HG02981 (cell line): Measurements from ENCODE around the gene NOC4L.
"Not testable (repeated sequence)": the region's sequence is repeated elsewhere in the genome, so short reads cannot be mapped to it uniquely, and the experiment has no call there.

ENCODE experiments used
- ATAC-seq: cut with Tn5 transposase; IDR thresholded peaks from one replicate; pipeline ENCODE4 v1.9.1; 2021; ENCODE audit warnings: mild to moderate bottlenecking, moderate library complexity; ENCODE audit not compliant: unreplicated experiment

NOC4L gene

GRCh38 chr12:132142679-132143335, 1.4 kb upstream of the NOC4L start:
- no peak for ATAC-seq

- ATAC-seq = peak; percentile 28
Observed at GRCh38 chr12:132143336-132144071, 753 bp upstream of the NOC4L start.

GRCh38 chr12:132144810-132145168, 532 bp downstream of the NOC4L start:
- ATAC-seq = peak; percentile 7

- no peak for ATAC-seq
Observed at GRCh38 chr12:132145334-132145733, 1.1 kb downstream of the NOC4L start.

GRCh38 chr12:132146098-132146497, 1.8 kb downstream of the NOC4L start:
- no peak for ATAC-seq

- ATAC-seq = no peak
Observed at GRCh38 chr12:132146772-132147422, 2.6 kb downstream of the NOC4L start.

- no peak for ATAC-seq
Observed at GRCh38 chr12:132147423-132148367, 3.4 kb downstream of the NOC4L start.

GRCh38 chr12:132148368-132149045, 4.2 kb downstream of the NOC4L start:
- no peak for ATAC-seq

GRCh38 chr12:132149526-132149925, 5.3 kb downstream of the NOC4L start:
- ATAC-seq = not testable (repeated sequence)

- no peak for ATAC-seq
Observed at GRCh38 chr12:132150780-132151144, 6.5 kb downstream of the NOC4L start.

- ATAC-seq = no peak
Observed at GRCh38 chr12:132151145-132151765, 7.0 kb downstream of the NOC4L start.

GRCh38 chr12:132151766-132152410, 7.6 kb downstream of the NOC4L start:
- no peak for ATAC-seq

- ATAC-seq = no peak
Observed at GRCh38 chr12:132152411-132152821, 8.2 kb downstream of the NOC4L start.

GRCh38 chr12:132152953-132153352, 8.7 kb downstream of the NOC4L start:
- ATAC-seq = no peak

GRCh38 chr12:132153501-132154340, 9.5 kb downstream of the NOC4L start:
- peak; percentile 79 for ATAC-seq

GRCh38 chr12:132154341-132154761, 10.1 kb downstream of the NOC4L start:
- ATAC-seq = peak; percentile 24

GRCh38 chr12:132154941-132155770, 10.9 kb downstream of the NOC4L start:
- no peak for ATAC-seq
